GM12875 (cell line): ENCODE results near the gene CNN2.
A peak's percentile ranks its signal among the peaks of the same experiment; 100 is the strongest.

ENCODE experiments used
- H3K4me3 ChIP-seq: one replicate; pipeline ENCODE4 v1.5.1; 2011; ENCODE audit warnings: low read depth, low read length, control low read depth
- TF ChIP-seq, protein P1 (sequence below): IDR thresholded peaks from 2 replicates; pipeline ENCODE4 v1.5.1; 2011; ENCODE audit warnings: low read depth, mild to moderate bottlenecking, control low read depth, inconsistent platforms, low read length, moderate library complexity, borderline replicate concordance; ENCODE audit not compliant: insufficient read depth

CNN2 gene

DNA sequence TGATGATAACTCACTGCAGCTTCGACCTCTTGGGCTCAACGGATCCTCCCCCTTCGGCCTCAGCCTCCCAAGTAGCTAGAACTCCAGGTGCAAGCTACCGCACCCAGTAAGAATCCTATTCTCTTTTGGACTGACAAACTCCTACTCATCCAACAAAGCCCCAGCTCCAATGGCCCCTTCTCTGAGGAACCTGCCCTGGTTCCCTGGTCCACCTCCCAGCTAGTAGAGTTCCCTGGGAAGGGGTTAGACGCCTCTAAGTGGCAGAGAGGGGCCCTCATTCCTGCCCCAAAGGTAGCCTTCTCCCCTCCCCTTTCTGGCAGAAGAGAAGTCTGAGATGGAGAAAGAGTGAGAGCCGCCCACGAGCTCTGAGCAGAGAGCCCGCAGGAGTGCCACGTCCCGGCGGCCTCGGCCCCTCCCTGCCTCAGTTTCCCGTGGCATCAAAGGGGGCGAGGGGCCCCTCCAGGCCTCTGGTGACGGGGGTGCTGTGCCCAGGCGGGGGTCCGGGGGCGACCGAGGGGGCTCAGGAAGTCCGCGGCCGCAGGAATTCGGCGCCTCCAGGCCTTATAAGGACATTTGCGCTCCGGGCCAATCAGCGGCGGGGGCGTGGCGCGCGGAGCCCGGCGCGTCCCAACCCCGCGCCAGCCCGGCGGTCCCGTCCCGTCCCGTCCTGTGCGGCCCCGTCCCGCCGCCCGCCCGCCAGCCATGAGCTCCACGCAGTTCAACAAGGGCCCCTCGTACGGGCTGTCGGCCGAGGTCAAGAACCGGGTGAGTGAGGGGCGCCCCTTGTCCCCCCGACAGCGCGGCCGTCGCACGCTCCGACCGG, at the start of gene CNN2:
Gene CNN2 (plus strand): TSS at position 649 of the 823 bp plus-strand sequence. CDS start 54 bp downstream, at position 703.
- TF ChIP-seq, protein P1, sequence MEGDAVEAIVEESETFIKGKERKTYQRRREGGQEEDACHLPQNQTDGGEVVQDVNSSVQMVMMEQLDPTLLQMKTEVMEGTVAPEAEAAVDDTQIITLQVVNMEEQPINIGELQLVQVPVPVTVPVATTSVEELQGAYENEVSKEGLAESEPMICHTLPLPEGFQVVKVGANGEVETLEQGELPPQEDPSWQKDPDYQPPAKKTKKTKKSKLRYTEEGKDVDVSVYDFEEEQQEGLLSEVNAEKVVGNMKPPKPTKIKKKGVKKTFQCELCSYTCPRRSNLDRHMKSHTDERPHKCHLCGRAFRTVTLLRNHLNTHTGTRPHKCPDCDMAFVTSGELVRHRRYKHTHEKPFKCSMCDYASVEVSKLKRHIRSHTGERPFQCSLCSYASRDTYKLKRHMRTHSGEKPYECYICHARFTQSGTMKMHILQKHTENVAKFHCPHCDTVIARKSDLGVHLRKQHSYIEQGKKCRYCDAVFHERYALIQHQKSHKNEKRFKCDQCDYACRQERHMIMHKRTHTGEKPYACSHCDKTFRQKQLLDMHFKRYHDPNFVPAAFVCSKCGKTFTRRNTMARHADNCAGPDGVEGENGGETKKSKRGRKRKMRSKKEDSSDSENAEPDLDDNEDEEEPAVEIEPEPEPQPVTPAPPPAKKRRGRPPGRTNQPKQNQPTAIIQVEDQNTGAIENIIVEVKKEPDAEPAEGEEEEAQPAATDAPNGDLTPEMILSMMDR: no peak
- H3K4me3 ChIP-seq: peak within 1 kb of the TSS; percentile 95

DNA sequence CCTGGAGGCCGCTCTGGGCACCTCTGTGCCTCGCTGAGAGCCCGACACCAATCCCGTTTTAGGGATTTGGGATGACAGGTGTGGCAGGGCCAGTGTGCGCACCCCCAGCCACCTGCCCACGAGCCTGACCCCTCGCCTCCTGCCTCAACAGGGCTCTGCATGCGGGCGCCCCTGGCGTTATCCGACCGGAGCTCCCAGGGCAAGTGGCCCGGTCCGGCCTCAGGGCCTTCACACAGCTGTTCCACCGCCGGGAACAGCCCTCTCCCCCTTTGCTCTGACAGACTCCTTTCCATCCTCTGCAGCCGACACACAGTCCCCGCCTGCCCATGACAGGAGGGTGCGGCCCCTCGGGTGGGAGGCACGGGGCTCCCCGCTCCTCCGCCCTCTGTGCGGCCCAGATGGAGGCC, 49.3 kb upstream of the CNN2 start:
- H3K4me3 ChIP-seq: no peak overlapping the region
- TF ChIP-seq, protein P1: no peak

DNA sequence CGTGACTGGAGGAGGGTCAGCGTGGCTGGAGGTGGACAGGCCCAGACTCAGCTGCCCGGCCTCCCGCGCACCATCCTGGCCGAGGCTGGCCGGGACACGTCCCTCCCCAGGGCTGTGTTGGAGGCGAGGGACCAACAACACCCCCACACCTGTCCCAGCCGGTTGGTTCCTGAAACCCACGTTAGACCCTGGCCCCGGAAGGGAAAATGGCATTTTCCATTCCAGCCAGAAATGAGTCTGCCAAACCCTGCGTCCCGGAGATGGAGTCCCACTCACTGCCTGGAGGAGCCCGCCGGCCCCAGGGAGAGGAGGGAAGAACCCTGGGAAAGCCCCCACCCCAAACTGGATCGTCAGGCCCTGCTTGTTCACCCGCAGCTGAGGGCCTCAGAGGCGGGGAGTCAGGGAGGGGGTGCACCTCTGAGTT, 47.1 kb upstream of the CNN2 start:
- no peak overlapping the region for H3K4me3 ChIP-seq
- TF ChIP-seq, protein P1: no peak

DNA sequence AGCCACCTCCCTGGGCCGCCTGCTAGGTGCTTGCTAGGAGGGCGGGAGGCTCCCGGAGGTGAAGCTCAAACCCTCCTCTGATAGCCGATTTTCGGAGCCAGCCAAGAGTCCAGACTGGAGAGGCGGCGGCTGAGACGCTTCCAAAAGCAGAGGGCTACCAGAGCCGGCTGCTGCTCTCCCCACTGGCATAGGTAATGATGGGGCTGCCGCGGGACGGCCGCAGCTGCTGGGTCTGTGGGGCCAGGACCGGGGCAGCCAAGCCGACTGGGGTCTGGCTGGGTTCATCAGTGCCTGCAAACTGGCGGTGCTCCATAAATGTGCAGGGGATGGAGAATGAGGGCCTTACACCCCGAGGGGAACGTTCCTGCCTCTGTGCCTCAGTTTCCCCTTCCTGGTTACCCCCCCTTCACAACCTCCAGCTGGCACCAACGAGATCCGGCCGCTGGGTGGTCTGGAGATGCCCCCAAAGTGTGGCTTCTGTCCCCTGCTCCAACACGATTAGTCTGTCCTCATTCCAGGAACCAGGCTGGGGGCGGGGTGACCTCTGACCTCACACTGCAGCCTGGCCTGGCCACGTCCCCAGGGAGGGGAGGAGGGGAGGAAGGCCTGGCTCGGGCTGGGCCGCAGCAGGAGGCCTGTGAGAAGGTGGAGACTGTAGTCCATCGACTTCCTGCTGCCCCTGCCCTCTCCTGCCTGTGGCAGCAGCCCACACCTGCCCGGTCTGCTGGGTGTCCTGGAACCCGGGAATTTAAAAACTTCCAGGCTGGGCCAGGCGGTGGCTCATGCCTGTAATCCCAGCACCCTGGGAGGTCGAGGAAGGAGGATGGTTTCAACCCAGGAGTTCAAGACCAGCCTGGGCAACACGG, 46.0 kb upstream of the CNN2 start:
- TF ChIP-seq, protein P1: no peak
- H3K4me3 ChIP-seq: no peak overlapping the region

DNA sequence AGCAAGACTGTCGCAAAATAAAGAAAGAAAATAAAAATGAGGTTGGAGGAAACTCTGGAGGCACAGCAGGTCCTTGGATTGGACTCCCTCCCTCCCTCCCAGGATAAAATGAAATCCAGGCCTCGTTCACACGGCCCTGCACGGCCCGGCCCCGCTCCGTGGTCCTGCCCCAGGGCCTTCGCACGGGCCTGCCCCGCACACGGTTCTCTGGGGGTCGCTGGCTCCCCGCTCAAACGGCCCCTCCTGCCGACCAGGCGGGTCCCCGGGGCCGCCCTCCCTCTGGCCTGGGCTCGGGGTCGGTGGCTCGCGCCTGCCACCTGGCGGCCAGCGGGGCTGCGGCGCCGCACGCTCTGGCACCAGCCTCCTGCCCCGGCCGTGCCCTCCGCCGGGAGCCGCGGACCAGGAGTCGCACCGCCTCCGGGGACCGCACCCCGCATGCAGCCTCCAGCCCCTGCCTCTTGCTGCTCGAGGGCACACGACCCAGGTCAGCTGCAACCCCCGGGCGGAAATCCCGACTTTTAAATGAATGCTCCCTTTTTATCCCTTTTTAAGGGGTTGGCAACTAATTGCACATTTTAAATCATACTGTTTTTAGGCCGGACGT, 43.7 kb upstream of the CNN2 start:
- TF ChIP-seq, protein P1: peak; percentile 95
- peak overlapping the region; percentile 23 for H3K4me3 ChIP-seq

DNA sequence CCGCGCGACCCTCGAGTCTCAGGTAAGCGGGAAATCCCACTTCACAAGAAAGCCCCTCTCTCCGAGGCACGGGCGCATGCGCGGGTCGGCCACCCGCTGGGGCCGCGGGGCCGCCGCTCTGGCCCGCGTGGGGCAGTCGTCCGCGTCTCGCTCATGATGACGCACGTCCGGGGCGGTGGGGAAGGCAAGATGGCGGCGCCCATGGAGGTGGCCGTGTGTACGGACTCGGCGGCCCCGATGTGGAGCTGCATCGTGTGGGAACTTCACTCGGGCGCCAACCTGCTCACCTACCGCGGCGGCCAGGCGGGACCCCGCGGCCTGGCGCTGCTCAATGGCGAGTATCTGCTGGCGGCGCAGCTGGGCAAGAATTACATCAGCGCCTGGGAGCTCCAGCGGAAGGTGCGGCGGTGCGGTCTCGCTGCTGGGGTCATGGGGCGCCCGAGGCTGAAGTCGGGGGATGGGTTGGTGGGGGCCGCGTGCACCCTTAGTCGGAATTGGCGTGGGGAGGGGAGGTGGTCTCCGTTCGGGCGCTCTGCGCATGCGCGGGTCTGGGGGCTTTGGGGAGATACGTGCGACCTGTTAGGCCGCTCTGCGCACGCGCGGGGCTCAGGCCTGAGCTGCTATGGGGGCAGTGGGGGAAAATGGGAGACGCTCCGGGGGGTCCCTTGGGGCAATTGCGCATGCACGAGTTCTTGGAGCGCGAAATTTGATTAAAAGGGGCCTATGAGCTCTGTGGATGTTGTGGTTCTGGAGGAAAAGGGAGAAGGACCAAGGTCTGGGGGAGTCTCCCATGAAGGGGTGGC, 42.0 kb upstream of the CNN2 start, which contains the start of gene WDR18:
Gene WDR18 (plus strand): TSS at position 181 of the 803 bp plus-strand sequence. CDS start 9 bp downstream, at position 190.
- TF ChIP-seq, protein P1: peak; percentile 28; the same call in 1 of the 2 replicates
- H3K4me3 ChIP-seq: peak within 1 kb of the TSS; percentile 100
